ENCODE results near the gene BEST3.

DNA sequence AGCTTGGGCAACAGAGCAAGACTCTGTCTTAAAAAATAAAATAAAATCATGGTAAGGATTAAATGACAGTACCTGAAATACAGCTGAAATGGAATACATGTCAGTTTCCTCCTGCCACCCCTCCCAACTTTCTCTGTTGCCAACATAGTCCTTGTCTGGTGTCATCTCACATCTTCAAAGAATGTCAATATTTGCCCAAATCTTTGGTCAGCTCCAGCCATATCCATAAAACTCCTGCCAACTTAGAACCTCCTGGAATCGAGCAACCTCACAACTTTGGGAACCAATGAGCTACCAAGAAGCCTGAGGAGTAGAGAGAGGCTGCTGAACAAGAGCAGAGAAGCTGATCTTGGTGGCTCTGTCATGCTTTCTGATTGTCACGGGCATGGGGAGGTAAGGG, 77.6 kb downstream of the BEST3 start:
- TF ChIP-seq POLR2A (IDR thresholded peaks at IDR 0.05; ENCODE audit: low read depth, low read length) (no peak), POLR2AphosphoS5 (IDR thresholded peaks at IDR 0.05; ENCODE audit: insufficient read depth, low read depth, low read length) (no peak), EZH2 (IDR thresholded peaks at IDR 0.05; ENCODE audit: borderline replicate concordance, low read depth, low read length, severe bottlenecking) (no peak), FOS (IDR thresholded peaks at IDR 0.05; ENCODE audit: borderline replicate concordance, insufficient read depth, low read length) (no peak), GATA2 (IDR thresholded peaks at IDR 0.05; ENCODE audit: insufficient read depth, insufficient read length, low read depth, low read length) (no peak), MYC (IDR thresholded peaks at IDR 0.05; ENCODE audit: low read depth, low read length) (no peak)
- TF ChIP-seq, protein P1, sequence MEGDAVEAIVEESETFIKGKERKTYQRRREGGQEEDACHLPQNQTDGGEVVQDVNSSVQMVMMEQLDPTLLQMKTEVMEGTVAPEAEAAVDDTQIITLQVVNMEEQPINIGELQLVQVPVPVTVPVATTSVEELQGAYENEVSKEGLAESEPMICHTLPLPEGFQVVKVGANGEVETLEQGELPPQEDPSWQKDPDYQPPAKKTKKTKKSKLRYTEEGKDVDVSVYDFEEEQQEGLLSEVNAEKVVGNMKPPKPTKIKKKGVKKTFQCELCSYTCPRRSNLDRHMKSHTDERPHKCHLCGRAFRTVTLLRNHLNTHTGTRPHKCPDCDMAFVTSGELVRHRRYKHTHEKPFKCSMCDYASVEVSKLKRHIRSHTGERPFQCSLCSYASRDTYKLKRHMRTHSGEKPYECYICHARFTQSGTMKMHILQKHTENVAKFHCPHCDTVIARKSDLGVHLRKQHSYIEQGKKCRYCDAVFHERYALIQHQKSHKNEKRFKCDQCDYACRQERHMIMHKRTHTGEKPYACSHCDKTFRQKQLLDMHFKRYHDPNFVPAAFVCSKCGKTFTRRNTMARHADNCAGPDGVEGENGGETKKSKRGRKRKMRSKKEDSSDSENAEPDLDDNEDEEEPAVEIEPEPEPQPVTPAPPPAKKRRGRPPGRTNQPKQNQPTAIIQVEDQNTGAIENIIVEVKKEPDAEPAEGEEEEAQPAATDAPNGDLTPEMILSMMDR (IDR thresholded peaks at IDR 0.05; ENCODE audit: extremely low read depth in 1 of 2, insufficient read depth in 1 of 2, low read depth in 1 of 2, low read length in 2 of 2), result no peak
